ENCODE data around the gene C1QTNF9. TPM values are rescaled to one million over a fixed set of nuclear protein-coding genes. Genes with fewer than 3 reads are reported as not detected.
"Not testable (repeated sequence)": the region's sequence is repeated elsewhere in the genome, so short reads cannot be mapped to it uniquely, and the experiment has no call there.

C1QTNF9 gene, protein sequence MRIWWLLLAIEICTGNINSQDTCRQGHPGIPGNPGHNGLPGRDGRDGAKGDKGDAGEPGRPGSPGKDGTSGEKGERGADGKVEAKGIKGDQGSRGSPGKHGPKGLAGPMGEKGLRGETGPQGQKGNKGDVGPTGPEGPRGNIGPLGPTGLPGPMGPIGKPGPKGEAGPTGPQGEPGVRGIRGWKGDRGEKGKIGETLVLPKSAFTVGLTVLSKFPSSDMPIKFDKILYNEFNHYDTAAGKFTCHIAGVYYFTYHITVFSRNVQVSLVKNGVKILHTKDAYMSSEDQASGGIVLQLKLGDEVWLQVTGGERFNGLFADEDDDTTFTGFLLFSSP
- not detected for total RNA-seq

DNA sequence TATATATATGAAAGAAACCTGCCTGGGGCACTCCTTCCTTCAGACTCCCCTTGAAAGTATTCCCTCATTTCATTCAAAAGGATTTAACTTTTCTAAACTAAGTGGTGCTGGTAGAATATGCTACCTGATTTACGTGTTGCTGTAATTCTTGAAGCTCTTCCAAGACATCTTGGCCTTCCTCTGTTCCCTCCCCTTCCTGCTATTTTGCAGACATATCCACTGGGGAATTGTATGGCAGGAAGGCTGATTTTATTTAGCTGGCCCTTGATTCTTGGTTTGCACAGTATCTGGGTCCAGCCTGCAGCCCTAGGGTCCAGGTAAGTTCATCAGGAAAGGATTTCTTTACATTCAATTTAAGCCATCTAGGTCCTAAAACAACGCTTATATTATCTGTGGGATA lies at the start of gene C1QTNF9:
C1QTNF9 (plus strand) TSS at position 281 of the 400 bp plus-strand sequence. CDS start 6,424 bp downstream, outside the sequence.
- H3K4me3 Mint-ChIP-seq; H3K27me3 Mint-ChIP-seq (ENCODE audit: low read depth); H3K4me1 Mint-ChIP-seq (ENCODE audit: low read depth); DNase-seq; H3K9me3 Mint-ChIP-seq; ATAC-seq: not testable (repeated sequence)
- peaks cover 13% of the 10 kb centered on the region for H3K36me3 Mint-ChIP-seq (ENCODE audit: insufficient read depth)

DNA sequence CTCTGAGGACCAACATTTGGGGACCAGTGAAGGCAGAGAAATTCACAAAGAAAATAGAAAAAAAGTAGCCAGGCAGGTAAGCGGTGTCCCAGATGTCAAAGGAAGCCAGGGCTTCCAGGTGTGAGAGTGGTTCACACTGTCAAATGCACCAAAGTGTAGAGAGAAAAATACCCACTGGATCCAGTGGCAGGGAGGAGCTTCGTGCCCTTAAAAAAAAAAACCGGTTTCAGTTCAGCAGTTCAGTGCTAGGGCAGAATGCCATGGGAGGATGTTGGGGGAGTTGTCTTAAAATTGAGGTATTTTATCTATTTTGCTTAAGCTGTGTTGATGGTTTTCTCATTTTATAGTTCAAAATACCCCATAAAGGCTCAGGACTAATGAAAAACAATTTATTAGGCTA lies 47.8 kb upstream of the C1QTNF9 start:
- Mint-ChIP-seq H3K36me3 (ENCODE audit: insufficient read depth) (peaks cover 20% of the 10 kb centered on the region), H3K9me3 (no peaks in the 10 kb centered on the region), H3K4me3 (peak overlapping the region; percentile 38), H3K27me3 (ENCODE audit: low read depth) (no peaks in the 10 kb centered on the region), H3K4me1 (ENCODE audit: low read depth) (peaks cover 89% of the 10 kb centered on the region)
- ATAC-seq (peak in 1 of 2 donors; percentile 24), DNase-seq (no peak)

DNA sequence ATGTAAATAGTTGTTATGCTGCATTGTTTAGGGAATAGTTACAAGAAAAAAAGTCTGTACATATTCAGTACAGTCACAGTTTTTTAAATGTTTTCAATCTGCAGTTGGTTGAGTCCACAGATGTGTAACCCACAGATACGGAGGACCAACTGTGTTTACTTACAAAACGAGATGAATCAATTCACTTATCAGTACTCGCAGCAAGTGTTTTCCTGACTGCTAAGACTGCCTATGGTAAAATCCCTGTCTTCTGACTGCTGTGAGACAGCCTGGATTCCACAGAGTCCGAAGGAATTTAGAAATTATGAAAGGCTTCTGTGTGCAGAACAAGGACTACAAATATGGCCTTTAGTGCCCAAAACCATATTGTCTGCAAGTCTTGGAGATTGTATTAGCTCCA lies 45.7 kb upstream of the C1QTNF9 start:
- Mint-ChIP-seq H3K36me3 (ENCODE audit: insufficient read depth) (peaks cover 22% of the 10 kb centered on the region), H3K4me3 (peak overlapping the region; percentile 71), H3K4me1 (ENCODE audit: low read depth) (peaks cover 91% of the 10 kb centered on the region), H3K27me3 (ENCODE audit: low read depth) (no peaks in the 10 kb centered on the region), H3K9me3 (no peaks in the 10 kb centered on the region)
- DNase-seq (no peak), ATAC-seq (no peak)

DNA sequence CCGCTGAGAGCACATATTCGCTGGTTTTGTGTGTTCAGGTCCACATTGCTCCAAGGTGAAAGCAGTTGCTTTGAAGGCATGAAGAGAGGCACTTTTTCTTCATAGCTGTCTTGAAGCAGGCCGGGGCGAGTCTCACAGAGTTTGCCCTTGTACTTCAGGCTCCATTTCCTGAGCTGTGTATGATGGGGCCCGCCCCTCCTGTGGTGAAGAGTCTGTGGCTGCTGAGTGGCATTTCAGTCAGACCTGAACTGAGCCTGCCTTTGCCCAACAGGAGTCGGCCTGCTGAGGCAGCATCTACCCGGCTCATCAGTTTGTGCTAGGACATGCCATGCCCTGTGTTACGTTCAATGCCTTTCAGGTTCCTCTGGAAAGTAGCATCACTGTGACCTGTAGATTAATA lies 44.4 kb upstream of the C1QTNF9 start:
- Mint-ChIP-seq H3K4me1 (ENCODE audit: low read depth) (peaks cover 92% of the 10 kb centered on the region), H3K36me3 (ENCODE audit: insufficient read depth) (peaks cover 19% of the 10 kb centered on the region), H3K4me3 (peak overlapping the region; percentile 71), H3K9me3 (no peaks in the 10 kb centered on the region), H3K27me3 (ENCODE audit: low read depth) (no peaks in the 10 kb centered on the region)
- DNase-seq (peak; percentile 69), ATAC-seq (peak; percentile 98)

DNA sequence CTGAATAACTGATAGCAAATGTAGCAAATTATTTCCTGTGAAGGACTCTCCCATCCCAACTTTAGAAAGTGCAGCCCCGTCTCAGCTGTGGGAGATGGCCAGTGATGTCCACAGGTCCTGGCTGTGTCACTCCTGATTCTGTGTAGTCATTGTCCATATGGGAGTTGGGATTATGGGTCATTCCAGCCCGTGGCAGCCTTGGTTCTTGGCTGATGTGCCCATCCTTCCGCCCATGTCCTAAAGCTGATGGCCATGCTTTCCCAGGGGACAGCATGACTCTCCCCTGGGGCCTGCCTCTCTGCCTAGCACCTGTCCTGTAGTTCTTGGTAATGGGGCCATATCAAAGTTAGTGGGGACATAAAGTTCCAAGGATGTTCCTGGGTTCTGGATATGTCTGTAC lies 43.9 kb upstream of the C1QTNF9 start:
- Mint-ChIP-seq H3K36me3 (ENCODE audit: insufficient read depth) (peaks cover 18% of the 10 kb centered on the region), H3K4me1 (ENCODE audit: low read depth) (peaks cover 92% of the 10 kb centered on the region), H3K9me3 (no peaks in the 10 kb centered on the region), H3K27me3 (ENCODE audit: low read depth) (no peaks in the 10 kb centered on the region), H3K4me3 (peak overlapping the region; percentile 71)
- DNase-seq (no peak), ATAC-seq (no peak)

DNA sequence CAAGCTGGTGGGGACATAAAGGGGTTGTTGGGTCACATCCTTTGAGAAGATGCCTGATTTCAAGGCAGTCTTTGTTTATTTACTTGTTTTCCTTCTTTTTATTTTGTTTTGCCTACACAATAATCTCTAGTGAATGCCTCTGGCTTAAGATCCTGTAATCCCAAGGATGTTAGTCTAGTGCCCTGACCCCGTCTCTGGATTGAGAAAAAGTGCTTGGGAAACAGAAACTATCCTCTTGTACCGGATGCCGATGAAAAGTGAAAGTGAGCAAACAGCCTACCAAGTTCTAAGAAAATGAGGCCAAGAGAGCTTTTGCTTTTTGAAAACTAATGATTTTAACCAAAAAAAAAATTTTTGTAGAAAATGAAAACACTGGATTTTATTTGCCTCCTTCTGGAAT lies 42.1 kb upstream of the C1QTNF9 start:
- peak overlapping the region; percentile 74 for H3K4me3 Mint-ChIP-seq

DNA sequence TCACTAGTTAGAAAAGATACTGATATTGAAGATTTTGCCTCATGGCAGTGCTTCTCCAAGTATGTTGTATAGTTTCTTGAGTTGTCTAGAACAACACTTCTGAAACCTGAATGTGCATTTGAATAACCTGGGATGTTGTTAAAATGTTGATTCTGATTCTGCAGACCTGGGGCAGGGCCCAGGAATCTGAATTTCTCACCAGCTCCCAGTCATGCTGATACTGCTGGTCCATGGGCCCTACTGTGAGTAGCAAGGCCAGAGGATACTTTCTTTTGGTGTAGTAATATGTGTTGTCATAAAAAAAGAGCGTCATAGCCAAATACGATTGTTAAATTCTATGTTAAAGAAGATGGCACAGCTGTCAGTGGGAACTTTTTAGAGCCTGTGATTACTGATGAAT lies 41.6 kb upstream of the C1QTNF9 start:
- no peaks in the 10 kb centered on the region for H3K9me3 Mint-ChIP-seq
- ATAC-seq, result no peak
- H3K36me3 Mint-ChIP-seq (ENCODE audit: insufficient read depth), result peaks cover 14% of the 10 kb centered on the region
- peak overlapping the region; percentile 74 for H3K4me3 Mint-ChIP-seq
- peaks cover 90% of the 10 kb centered on the region for H3K4me1 Mint-ChIP-seq (ENCODE audit: low read depth)
- no peaks in the 10 kb centered on the region for H3K27me3 Mint-ChIP-seq (ENCODE audit: low read depth)
- no peak for DNase-seq

More for the DNA sequence above, 42.1 kb upstream of the C1QTNF9 start:
- Mint-ChIP-seq H3K9me3 (no peaks in the 10 kb centered on the region), H3K4me1 (ENCODE audit: low read depth) (peaks cover 89% of the 10 kb centered on the region), H3K36me3 (ENCODE audit: insufficient read depth) (peaks cover 13% of the 10 kb centered on the region), H3K27me3 (ENCODE audit: low read depth) (no peaks in the 10 kb centered on the region)
- DNase-seq (no peak), ATAC-seq (no peak)

DNA sequence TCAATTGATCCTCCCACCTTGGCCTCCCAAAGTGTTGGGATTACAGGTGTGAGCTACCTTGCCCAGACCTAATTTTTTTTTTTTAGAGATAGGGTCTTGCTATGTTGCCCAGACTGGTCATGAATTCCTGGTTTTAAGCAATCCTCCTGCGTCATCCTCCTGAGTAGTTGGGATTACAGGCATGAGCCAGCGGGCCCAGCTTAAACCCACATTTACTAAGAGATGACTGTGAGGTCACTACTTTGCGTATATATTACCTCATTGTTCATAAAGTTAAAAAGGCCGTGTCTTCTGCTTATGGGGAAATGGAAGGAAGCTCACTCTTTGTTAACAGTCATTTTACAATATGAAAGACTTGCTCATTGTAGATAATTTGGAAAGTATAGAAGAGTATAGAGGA lies 39.6 kb upstream of the C1QTNF9 start:
- peak overlapping the region; percentile 91 for H3K4me3 Mint-ChIP-seq
- no peaks in the 10 kb centered on the region for H3K9me3 Mint-ChIP-seq
- no peak for ATAC-seq
- peaks cover 90% of the 10 kb centered on the region for H3K4me1 Mint-ChIP-seq (ENCODE audit: low read depth)
- no peaks in the 10 kb centered on the region for H3K27me3 Mint-ChIP-seq (ENCODE audit: low read depth)
- no peak for DNase-seq
- peaks cover 17% of the 10 kb centered on the region for H3K36me3 Mint-ChIP-seq (ENCODE audit: insufficient read depth)

DNA sequence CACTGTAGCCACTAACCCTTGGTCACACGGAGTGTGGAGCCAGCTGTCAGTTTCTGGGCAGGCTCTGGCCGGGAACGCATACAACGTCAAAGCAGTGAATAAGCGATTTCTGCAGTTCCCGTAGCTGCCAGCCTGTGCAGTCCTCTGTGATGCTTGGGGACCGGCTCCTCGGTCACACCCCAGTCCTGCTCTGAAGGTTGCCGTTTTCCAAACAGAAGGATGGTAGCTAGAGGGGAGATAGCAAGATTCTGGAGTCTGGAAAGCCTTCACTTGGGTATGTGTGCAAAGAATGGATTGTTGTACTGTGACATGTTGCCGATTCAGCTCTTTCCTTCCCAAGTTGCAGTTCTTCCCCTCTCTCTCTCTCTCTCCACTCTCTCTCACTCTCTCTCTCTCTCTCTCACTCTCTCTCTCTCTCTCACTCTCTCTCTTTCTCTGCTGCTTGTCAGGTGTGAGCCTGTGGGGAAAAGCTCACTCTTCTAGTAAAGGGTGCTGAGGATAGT lies 38.7 kb upstream of the C1QTNF9 start:
- H3K4me1 Mint-ChIP-seq (ENCODE audit: low read depth), result peaks cover 90% of the 10 kb centered on the region
- peak; percentile 20 to 26 for ATAC-seq
- H3K36me3 Mint-ChIP-seq (ENCODE audit: insufficient read depth), result peaks cover 17% of the 10 kb centered on the region
- H3K9me3 Mint-ChIP-seq, result no peaks in the 10 kb centered on the region
- DNase-seq, result peak; percentile 39
- no peaks in the 10 kb centered on the region for H3K27me3 Mint-ChIP-seq (ENCODE audit: low read depth)
- peak overlapping the region; percentile 91 for H3K4me3 Mint-ChIP-seq

DNA sequence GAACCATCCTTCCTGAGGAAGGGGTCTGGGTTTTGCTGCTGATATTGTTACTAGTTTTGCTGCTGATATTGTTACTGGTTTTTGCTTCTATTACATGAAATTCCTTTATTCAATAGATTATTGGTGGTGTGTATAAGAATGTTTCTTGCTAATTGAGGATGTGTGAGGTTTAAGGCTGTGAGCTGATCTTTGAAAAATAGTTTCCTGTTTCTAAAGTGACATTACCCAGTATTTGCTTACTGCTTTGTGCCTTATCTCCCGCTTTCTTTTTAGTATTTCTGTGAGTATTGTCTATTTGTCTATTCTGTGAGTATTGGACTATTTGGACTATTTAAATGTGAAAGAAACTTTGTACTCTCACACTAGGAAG lies 38.2 kb upstream of the C1QTNF9 start:
- Mint-ChIP-seq H3K27me3 (ENCODE audit: low read depth) (no peaks in the 10 kb centered on the region), H3K4me1 (ENCODE audit: low read depth) (peaks cover 92% of the 10 kb centered on the region), H3K36me3 (ENCODE audit: insufficient read depth) (peaks cover 17% of the 10 kb centered on the region), H3K9me3 (no peaks in the 10 kb centered on the region), H3K4me3 (peak overlapping the region; percentile 91)
- no peak for ATAC-seq
- DNase-seq, result no peak

DNA sequence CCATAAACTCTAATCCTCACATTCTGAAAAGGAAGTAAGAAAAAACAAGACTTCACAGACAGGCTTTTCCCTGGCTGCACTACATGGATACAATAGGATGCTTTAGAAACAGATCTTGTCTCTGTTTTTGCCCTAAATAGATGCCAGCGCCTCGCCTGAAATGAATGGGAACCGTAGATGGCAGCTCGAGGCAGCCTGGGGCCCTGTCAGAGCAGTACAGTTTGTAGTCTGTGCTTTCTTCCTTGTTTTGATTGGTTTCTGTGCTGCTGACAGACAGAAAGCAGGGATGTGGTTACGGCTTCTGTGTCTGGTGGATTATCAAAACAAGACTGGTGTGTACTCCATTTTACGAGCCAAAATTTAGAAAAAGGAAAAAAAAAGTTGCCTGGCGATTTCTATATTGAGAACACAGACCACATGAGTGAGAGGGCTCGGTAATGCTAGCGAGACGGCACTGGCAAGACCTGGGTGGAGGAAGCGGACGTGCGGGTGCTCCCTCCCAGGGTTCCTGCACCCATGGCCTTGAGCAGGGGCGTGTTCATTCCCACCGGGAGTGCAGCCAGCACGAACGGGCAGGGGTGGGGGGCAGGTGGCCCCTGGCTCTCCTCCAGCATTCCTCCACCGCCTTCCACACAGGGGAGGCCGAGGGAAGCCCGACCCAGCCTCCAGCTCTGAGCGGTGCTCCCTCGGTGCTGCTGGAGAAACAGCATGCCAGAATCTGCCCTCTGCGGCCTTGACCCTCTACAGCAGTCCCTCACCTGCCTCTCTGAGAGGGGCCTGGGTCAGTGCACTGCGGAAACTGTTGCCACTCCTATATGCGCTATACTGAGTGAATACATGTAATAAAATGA lies 37.6 kb upstream of the C1QTNF9 start:
- Mint-ChIP-seq H3K4me1 (ENCODE audit: low read depth) (peaks cover 92% of the 10 kb centered on the region), H3K9me3 (no peaks in the 10 kb centered on the region), H3K27me3 (ENCODE audit: low read depth) (no peaks in the 10 kb centered on the region), H3K36me3 (ENCODE audit: insufficient read depth) (peaks cover 16% of the 10 kb centered on the region), H3K4me3 (peak overlapping the region; percentile 91)
- peak; percentile 62 to 69 for ATAC-seq
- peak; percentile 36 for DNase-seq

DNA sequence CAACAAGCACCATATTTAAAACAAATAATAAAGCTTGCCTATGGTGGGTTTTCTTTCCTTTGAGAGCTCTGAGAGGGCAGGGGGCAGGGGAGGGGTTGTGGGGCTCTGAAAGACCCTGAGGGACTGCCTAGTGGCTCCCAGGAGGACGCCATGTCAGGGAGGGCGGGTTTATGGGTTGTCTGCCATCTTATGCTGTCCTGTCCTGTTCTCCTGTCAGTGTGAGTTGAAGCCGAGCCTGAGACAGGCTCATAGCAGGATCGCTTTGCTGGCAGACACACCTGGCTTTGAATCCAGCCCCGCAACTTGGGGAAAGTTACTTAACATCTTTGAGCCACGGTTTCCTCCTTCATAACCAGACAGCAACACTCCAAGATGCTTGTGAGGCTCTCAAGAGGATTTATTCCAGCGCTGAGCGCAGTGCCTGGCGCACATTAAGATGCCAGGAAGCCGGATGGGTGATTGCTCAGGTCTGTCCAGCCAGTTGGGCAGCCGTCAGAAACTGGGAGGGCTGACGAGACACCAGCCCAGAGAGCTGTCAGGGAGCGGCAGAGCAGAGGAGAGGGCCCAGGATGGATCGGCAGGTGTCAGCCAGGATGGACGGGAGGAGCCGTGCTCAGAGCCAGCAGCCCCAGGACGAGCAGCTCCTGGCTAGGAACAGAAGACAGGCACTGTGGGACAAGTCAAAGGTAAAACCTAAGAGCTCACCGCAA lies 36.8 kb upstream of the C1QTNF9 start:
- no peaks in the 10 kb centered on the region for H3K9me3 Mint-ChIP-seq
- peak overlapping the region; percentile 91 for H3K4me3 Mint-ChIP-seq
- no peaks in the 10 kb centered on the region for H3K27me3 Mint-ChIP-seq (ENCODE audit: low read depth)
- no peak for DNase-seq
- peaks cover 92% of the 10 kb centered on the region for H3K4me1 Mint-ChIP-seq (ENCODE audit: low read depth)
- no peak for ATAC-seq
- peaks cover 9% of the 10 kb centered on the region for H3K36me3 Mint-ChIP-seq (ENCODE audit: insufficient read depth)

DNA sequence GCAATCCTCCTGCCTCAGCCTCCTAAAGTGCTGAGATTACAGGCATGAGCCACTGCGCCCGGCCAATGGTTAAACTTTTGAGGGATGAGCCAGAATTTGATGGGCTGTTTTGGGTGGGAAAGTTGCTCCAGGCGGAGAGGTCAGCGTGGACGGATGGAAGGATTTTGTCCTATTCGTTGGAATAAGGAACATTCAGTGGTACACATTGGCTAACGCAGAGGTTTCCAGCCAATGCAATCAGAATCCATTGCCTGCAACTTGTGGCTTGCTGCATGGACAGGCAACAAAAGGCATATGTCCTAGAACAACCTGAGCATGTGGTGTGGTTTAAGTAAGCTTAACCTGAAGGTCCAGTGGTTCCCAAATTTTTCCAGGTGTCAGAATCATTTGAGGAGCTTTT lies 35.5 kb upstream of the C1QTNF9 start:
- H3K4me1 Mint-ChIP-seq (ENCODE audit: low read depth), result peaks cover 89% of the 10 kb centered on the region
- peak overlapping the region; percentile 57 for H3K4me3 Mint-ChIP-seq
- peaks cover 5% of the 10 kb centered on the region for H3K36me3 Mint-ChIP-seq (ENCODE audit: insufficient read depth)
- H3K27me3 Mint-ChIP-seq (ENCODE audit: low read depth), result no peaks in the 10 kb centered on the region
- ATAC-seq (no peak), DNase-seq (no peak)
- no peaks in the 10 kb centered on the region for H3K9me3 Mint-ChIP-seq

DNA sequence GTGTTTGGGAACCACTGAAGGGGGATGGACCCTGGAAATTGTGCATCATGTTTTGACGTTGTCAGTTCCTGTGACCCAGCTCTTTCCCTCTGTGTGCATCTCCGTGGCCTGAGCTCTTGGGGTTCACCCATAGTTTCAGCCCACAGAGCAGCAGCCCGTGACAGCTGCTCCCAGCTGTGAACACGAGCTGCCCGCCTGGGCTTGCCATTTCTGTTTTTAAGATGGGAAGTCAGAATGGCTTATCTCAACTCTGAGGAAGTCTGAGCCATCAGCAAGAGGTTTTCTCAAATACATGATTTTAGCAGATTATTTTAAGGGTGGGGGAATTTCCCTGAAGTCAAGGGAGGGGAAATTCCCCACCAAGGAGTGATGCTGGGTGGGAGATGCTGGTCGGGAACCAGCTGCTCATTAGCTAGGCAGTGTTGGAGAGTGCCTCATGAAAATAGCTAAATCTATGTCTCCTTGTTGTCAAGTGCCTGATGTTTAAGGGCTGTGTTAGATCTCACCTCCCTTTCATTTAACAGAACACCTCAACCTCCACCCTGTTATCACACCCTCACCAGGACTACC lies 34.8 kb upstream of the C1QTNF9 start:
- ATAC-seq (peak; percentile 71 to 82), DNase-seq (peak; percentile 66)
- H3K9me3 Mint-ChIP-seq, result no peaks in the 10 kb centered on the region
- H3K36me3 Mint-ChIP-seq (ENCODE audit: insufficient read depth), result peaks cover 9% of the 10 kb centered on the region
- H3K4me1 Mint-ChIP-seq (ENCODE audit: low read depth), result peaks cover 91% of the 10 kb centered on the region
- H3K4me3 Mint-ChIP-seq, result peak overlapping the region; percentile 57
- no peaks in the 10 kb centered on the region for H3K27me3 Mint-ChIP-seq (ENCODE audit: low read depth)
